Mesenchymal stem cell (in vitro differentiated cells and primary cell): ENCODE data around the gene CFL2.
"Not testable (repeated sequence)": the region's sequence is repeated elsewhere in the genome, so short reads cannot be mapped to it uniquely, and the experiment has no call there.

Experiments
- DNase-seq: peaks from one replicate; pipeline ENCODE4 v3.0.0-alpha.2; 2013
- H2AFZ ChIP-seq: one replicate; pipeline ENCODE4 v1.6.1; 2013; ENCODE audit warnings: low read depth, mild to moderate bottlenecking, control low read depth, inconsistent platforms, low read length, moderate library complexity
- H2AK5ac ChIP-seq: 2 replicates; pipeline ENCODE4 v1.6.1; 2013; ENCODE audit warnings: low read length, moderate library complexity, mild to moderate bottlenecking, inconsistent platforms; ENCODE audit not compliant: severe bottlenecking
- H2BK120ac ChIP-seq: one replicate; pipeline ENCODE4 v1.6.1; 2013; ENCODE audit warnings: low read depth, mild to moderate bottlenecking, inconsistent platforms, low read length, moderate library complexity
- H2BK12ac ChIP-seq, 2 experiments: one replicate each; pipeline ENCODE4 v1.6.1; 2013; ENCODE audit warnings: inconsistent platforms in 2 of 2, low read length in 2 of 2, mild to moderate bottlenecking in 2 of 2, moderate library complexity in 2 of 2, control low read depth in 1 of 2
- H2BK15ac ChIP-seq: one replicate; pipeline ENCODE4 v1.6.1; 2013; ENCODE audit warnings: mild to moderate bottlenecking, low read depth, inconsistent platforms; ENCODE audit not compliant: poor library complexity, severe bottlenecking
- H2BK5ac ChIP-seq: 2 replicates; pipeline ENCODE4 v1.6.1; 2013; ENCODE audit warnings: low read depth, mild to moderate bottlenecking, low read length, control low read depth, inconsistent platforms; ENCODE audit not compliant: poor library complexity, severe bottlenecking
- H3K14ac ChIP-seq, 2 experiments: one replicate each; pipeline ENCODE4 v1.6.1; 2013; ENCODE audit warnings: inconsistent platforms in 2 of 2, low read length in 2 of 2, control low read depth in 1 of 2, mild to moderate bottlenecking in 1 of 2, moderate library complexity in 1 of 2
- H3K18ac ChIP-seq, 2 experiments: one replicate each; pipeline ENCODE4 v1.6.1; 2013; ENCODE audit warnings: inconsistent platforms in 2 of 2, low read length in 2 of 2, control low read depth in 1 of 2, low read depth in 1 of 2, mild to moderate bottlenecking in 1 of 2
- H3K23ac ChIP-seq, 2 experiments: one replicate each; pipeline ENCODE4 v1.6.1; 2013; ENCODE audit warnings: inconsistent platforms in 2 of 2, low read length in 2 of 2, mild to moderate bottlenecking in 2 of 2, moderate library complexity in 2 of 2, control low read depth in 1 of 2
- H3K27ac ChIP-seq: 2 replicates; pipeline ENCODE4 v1.5.1; 2013; ENCODE audit warnings: mild to moderate bottlenecking, moderate library complexity, low read length, control low read depth, inconsistent platforms; ENCODE audit not compliant: poor library complexity, severe bottlenecking
- H3K27me3 ChIP-seq, 2 experiments: 2 replicates each; pipeline versions ENCODE4 v1.6.1 to v1.7.0; 2013; ENCODE audit warnings: low read length in 2 of 2, mild to moderate bottlenecking in 2 of 2, moderate library complexity in 2 of 2, control low read depth in 1 of 2, inconsistent platforms in 1 of 2; ENCODE audit not compliant: control insufficient read depth in 1 of 2, insufficient read depth in 1 of 2
- H3K36me3 ChIP-seq, 2 experiments: 2 replicates each; pipeline versions ENCODE4 v1.6.1 to v1.7.0; 2013; ENCODE audit warnings: low read length in 2 of 2, control low read depth in 1 of 2, inconsistent platforms in 1 of 2, low read depth in 1 of 2, mild to moderate bottlenecking in 1 of 2; ENCODE audit not compliant: insufficient read depth in 2 of 2, control insufficient read depth in 1 of 2
- H3K4ac ChIP-seq, 2 experiments: one replicate each; pipeline ENCODE4 v1.6.1; 2013; ENCODE audit warnings: inconsistent platforms in 2 of 2, low read length in 2 of 2, mild to moderate bottlenecking in 2 of 2, moderate library complexity in 2 of 2, control low read depth in 1 of 2, low read depth in 1 of 2
- H3K4me1 ChIP-seq: 2 replicates; pipeline ENCODE4 v1.6.1; 2013; ENCODE audit warnings: low read depth, low read length, control low read depth; ENCODE audit not compliant: control insufficient read depth, insufficient read depth
- H3K4me2 ChIP-seq: 2 replicates; pipeline ENCODE4 v1.6.1; 2013; ENCODE audit warnings: low read length, mild to moderate bottlenecking, inconsistent platforms; ENCODE audit not compliant: poor library complexity, severe bottlenecking
- H3K4me3 ChIP-seq, 2 experiments: 2 replicates each; pipeline versions ENCODE4 v1.5.1 to v1.7.0; 2013; ENCODE audit warnings: low read length in 2 of 2, mild to moderate bottlenecking in 2 of 2, control low read depth in 1 of 2, low read depth in 1 of 2; ENCODE audit not compliant: insufficient read depth in 1 of 2
- H3K79me1 ChIP-seq: replicated peaks from 2 replicates; pipeline ENCODE4 v1.6.1; 2013; ENCODE audit warnings: mild to moderate bottlenecking, control low read depth, low read length, inconsistent platforms; ENCODE audit not compliant: poor library complexity, severe bottlenecking
- H3K9ac ChIP-seq: 2 replicates; pipeline ENCODE4 v1.7.0; 2013; ENCODE audit warnings: mild to moderate bottlenecking, low read length, moderate library complexity
- H3K9me3 ChIP-seq: 2 replicates; pipeline ENCODE4 v1.7.0; 2013; ENCODE audit warnings: mild to moderate bottlenecking, low read length; ENCODE audit not compliant: control insufficient read depth
- H4K8ac ChIP-seq: one replicate; pipeline ENCODE4 v1.6.1; 2013; ENCODE audit warnings: inconsistent platforms, mild to moderate bottlenecking, low read length, moderate library complexity
- H4K91ac ChIP-seq: one replicate; pipeline ENCODE4 v1.6.1; 2013; ENCODE audit warnings: mild to moderate bottlenecking, low read length, inconsistent platforms
- WGBS: methylation state at CpG from one replicate; pipeline ENCODE4 v1.1.7; 2013; ENCODE audit warnings: mixed read lengths; 5-methylcytosine and 5-hydroxymethylcytosine counted together

Gene CFL2

DNA sequence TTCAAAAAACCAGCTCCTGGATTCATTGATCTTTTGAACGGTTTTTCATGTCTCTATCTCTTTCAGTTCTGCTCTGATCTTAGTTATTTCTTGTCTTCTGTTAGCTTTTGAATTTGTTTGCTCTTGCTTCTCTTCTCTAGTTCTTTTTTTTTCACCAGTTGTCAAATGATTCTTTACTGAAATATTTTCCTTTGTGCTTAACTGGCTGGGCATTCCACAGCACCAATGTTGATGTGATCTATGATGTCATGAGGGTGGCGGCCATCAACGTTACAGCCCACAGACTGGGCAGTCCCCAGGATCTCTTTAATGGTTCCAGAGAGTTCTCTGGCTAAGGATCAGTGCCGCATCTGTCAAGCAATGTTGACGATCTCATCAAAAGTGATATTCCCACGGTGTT lies 25.7 kb upstream of the CFL2 start:
- not testable (repeated sequence) for H3K14ac ChIP-seq, H2BK12ac ChIP-seq, H3K27ac ChIP-seq, H2BK120ac ChIP-seq, H2AK5ac ChIP-seq, H3K4me3 ChIP-seq, H2BK15ac ChIP-seq, H3K23ac ChIP-seq, H4K91ac ChIP-seq, H3K4ac ChIP-seq, H3K79me1 ChIP-seq, H3K4me1 ChIP-seq, H3K9ac ChIP-seq, H3K9me3 ChIP-seq, H3K36me3 ChIP-seq, H3K27me3 ChIP-seq, H2BK5ac ChIP-seq, H3K18ac ChIP-seq, H3K4me2 ChIP-seq, H2AFZ ChIP-seq, H4K8ac ChIP-seq
- 90% methylated on average over 5 of the region's 6 CpGs for WGBS
- peak; percentile 55 for DNase-seq

DNA sequence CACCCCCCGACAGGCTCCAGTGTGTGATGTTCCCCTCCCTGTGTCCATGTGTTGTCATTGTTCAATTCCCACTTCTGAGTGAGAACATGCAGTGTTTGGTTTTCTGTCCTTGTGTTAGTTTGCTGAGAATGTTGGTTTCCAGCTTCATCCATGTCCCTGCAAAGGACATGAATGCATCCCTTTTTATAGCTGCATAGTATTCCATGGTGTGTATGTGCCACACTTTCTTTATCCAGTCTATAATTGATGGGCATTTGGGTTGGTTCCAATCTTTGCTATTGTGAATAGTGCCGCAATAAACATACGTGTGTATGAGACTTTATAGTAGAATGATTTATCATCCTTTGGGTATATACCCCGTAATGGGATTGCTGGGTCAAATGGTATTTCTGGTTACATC lies 22.7 kb upstream of the CFL2 start:
- not testable (repeated sequence) for H2AK5ac ChIP-seq

DNA sequence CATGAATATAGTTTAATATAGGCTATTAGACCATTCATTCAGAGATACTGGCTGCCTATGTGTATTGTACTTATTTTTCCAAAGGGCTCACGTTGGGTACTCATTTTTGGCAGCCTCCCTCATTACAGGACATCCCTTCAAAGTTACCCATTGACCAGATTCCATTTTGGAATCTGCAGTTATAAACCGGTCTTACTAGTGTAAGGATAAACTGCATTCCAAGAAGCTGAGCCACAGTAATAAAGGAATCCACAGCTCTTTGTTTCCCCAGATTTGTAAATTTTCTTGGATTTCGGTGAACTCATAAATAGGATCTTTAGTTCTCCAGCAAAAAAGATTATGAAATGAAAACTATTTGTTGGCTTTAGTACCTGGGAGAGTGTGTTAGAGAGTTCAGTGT lies 18.9 kb upstream of the CFL2 start:
- Histone ChIP-seq H4K8ac (no peak overlapping the region), H3K9me3 (no peaks in the 10 kb centered on the region), H3K4me2 (no peak overlapping the region), H3K14ac (no peak overlapping the region), H3K27ac (peak overlapping the region; percentile 45), H3K79me1 (no peaks in the 10 kb centered on the region), H4K91ac (no peak overlapping the region), H2BK5ac (no peak overlapping the region), H3K4ac (no peak overlapping the region), H3K23ac (no peak overlapping the region), H2AFZ (no peak overlapping the region), H2BK12ac (no peak overlapping the region), H3K36me3 (peaks cover 0 to 4% of the 10 kb centered on the region in 2 experiments), H2AK5ac (no peak overlapping the region), H3K4me3 (no peak overlapping the region), H3K18ac (no peak overlapping the region), H3K27me3 (no peaks in the 10 kb centered on the region), H2BK120ac (no peak overlapping the region), H2BK15ac (no peak overlapping the region), H3K9ac (no peak overlapping the region), H3K4me1 (peaks cover 6% of the 10 kb centered on the region)
- DNase-seq: peak; percentile 21
- WGBS: 56% methylated on average over 3 of the region's 3 CpGs

More for the DNA sequence above, 22.7 kb upstream of the CFL2 start:
- not testable (repeated sequence) for H3K27me3 ChIP-seq, H2BK5ac ChIP-seq, H2BK120ac ChIP-seq, H3K9ac ChIP-seq, H4K8ac ChIP-seq, H3K36me3 ChIP-seq, H3K4ac ChIP-seq, H3K14ac ChIP-seq, H3K79me1 ChIP-seq, H3K4me2 ChIP-seq, H2AFZ ChIP-seq, DNase-seq, H2BK12ac ChIP-seq, H3K4me1 ChIP-seq, H3K9me3 ChIP-seq, H3K4me3 ChIP-seq, H4K91ac ChIP-seq, H3K23ac ChIP-seq, H3K27ac ChIP-seq, H3K18ac ChIP-seq, H2BK15ac ChIP-seq
- WGBS: 95% methylated on average over 4 of the region's 4 CpGs

DNA sequence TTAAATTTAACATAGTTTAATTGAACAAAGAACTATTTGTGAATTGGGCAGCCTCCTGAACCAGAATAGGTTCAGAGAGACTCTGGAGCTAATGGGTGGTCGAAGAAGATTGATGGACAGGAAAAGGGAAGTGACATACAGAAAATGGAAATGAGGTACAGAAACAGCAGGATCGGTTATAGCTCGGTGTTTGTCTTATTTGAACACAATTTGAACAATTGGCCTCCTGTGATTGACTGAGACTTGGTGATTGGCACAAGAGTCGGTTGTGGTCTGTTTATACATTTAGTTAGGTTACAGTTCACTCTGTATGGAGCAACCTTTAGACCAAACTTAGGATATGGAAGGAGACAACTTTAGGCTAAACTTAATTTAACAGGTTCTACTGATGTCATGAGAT lies 18.4 kb upstream of the CFL2 start:
- Histone ChIP-seq H3K27ac (peak overlapping the region; percentile 73), H2AK5ac (peak overlapping the region; percentile 73), H2BK15ac (no peak overlapping the region), H3K9ac (no peak overlapping the region), H4K91ac (no peak overlapping the region), H3K27me3 (no peaks in the 10 kb centered on the region), H2AFZ (no peak overlapping the region), H3K36me3 (peaks cover 0 to 4% of the 10 kb centered on the region in 2 experiments), H2BK120ac (no peak overlapping the region), H3K4me1 (peaks cover 6% of the 10 kb centered on the region), H2BK12ac (no peak overlapping the region), H3K14ac (no peak overlapping the region), H2BK5ac (peak overlapping the region; percentile 57), H3K79me1 (no peaks in the 10 kb centered on the region), H3K9me3 (no peaks in the 10 kb centered on the region), H3K23ac (no peak overlapping the region), H3K4ac (no peak overlapping the region), H3K18ac (no peak overlapping the region), H3K4me2 (no peak overlapping the region), H4K8ac (no peak overlapping the region), H3K4me3 (no peak overlapping the region)
- WGBS: 97% methylated on average over 4 of the region's 4 CpGs
- DNase-seq: no peak
